ENCODE measurements around the gene UNC45B.

GRCh38 chr17:35116845-35117244 is 30.8 kb upstream of the UNC45B start:
- TF ChIP-seq POLR2AphosphoS5 (IDR thresholded peaks at IDR 0.05; ENCODE audit: insufficient read depth in 1 of 2, low read depth in 1 of 2), result no peak
- TF ChIP-seq CTCF (IDR thresholded peaks at IDR 0.05), result no peak
- TF ChIP-seq POLR2A (IDR thresholded peaks at IDR 0.05), result no peak
